ENCODE results near the gene SPATS2L.

Gene SPATS2L

DNA sequence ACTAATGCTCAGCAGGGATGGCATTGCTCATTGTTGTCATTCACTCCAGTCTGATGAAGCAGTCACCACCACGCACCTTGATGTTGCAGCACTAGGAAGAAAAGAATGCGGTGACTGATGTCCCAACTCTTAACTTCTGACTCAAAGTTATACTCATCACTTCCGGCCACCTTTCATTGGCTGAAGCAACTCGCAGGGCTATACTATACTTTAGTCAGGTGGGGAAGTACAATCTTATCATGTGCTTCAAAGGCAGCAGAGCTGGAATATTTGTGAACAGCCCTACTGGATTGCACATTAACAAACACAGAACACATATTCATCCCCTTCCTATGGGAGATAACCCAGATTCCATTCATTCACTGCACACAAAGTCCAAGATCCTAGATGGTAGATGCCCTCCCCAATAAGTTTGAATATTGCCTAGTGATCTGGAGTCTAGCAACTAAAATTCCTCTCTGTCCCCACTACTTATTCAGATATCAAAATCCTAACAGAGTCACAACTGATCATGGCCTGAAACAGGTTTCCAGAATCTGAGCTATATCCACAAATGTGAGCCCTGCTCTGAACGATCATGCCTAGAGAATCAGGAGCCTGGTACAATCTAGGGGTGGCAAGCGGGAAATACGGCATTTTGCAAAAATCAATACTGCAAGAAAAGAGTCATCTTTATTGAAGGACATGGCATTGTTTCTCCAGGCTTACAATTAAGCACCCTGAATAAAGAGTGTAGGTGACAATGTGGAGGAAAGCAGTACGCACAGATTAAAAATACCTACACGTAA is 3.4 kb upstream of the SPATS2L start:
- H3K36me3 Mint-ChIP-seq (ENCODE audit: low read depth), result no peaks in the 10 kb centered on the region
- no peak overlapping the region for H3K4me3 Mint-ChIP-seq
- no peaks in the 10 kb centered on the region for H3K9me3 Mint-ChIP-seq
- peaks cover 20% of the 10 kb centered on the region for H3K27me3 Mint-ChIP-seq
- ATAC-seq (no peak), DNase-seq (no peak)
- no peak overlapping the region for H3K27ac Mint-ChIP-seq
- peaks cover 12% of the 10 kb centered on the region for H3K4me1 Mint-ChIP-seq

DNA sequence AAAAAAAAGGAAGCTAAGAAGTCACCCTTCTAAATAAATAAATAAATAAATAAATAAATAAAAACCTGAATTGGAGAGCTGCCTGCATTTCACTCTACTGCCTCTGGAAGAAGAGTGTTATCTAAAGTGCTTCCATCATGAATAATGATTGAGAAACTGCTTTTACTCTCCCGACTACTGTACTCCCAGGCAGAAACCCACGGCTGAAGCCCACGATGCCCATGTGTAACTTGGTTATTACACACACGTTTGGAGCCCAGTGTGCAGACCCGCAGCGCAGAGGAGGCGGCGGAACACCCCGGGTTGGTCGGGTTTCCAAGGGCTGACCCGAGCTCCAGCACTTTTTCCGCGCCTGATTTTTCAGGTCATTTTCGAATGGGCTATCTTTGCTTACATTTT is 697 bp upstream of the SPATS2L start:
- Mint-ChIP-seq H3K27ac (peak overlapping the region; percentile 73), H3K4me3 (peak overlapping the region; percentile 86), H3K4me1 (peaks cover 13% of the 10 kb centered on the region), H3K9me3 (no peaks in the 10 kb centered on the region), H3K36me3 (ENCODE audit: low read depth) (no peaks in the 10 kb centered on the region), H3K27me3 (peaks cover 39% of the 10 kb centered on the region)
- peak; percentile 5 for DNase-seq
- no peak for ATAC-seq

DNA sequence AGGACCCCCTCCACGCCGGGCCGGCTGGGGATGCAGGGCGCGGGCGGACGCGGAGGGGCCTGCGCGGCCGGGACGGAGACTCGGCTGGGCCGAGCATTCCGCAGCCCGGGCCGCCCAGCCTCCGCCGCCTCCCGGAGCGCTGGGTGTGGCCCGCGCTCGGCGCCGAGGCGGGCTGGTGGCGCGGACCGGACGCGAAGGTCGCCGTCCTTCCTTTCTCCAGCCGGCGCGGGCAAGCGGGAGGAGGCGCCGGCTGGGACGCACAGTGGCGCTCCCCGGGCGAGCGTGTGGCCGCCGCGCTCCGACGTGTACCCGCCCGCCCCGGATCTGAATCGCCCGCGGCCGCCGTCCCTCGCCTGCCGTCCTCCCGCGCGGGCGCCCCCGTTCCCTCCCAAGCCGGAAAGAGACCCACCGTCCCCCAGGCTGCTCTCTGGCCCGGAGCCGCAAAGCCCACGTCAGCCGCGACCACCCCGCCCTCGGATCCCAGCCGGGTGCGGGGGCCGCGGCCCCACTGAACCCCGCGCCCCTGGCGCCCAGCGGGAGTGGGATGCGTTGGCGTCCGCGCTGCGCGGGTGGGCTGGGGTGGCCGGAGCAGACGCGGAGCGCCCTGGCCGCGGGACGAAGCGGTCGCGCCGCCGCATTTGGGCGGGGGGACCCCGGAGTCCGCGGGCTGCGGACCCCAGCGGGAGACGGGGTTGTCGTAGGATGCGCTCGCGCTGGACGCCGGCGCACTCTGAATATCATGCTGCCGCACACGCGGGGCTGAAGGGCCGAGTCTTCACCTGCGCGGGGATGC is 634 bp downstream of the SPATS2L start:
- peaks cover 44% of the 10 kb centered on the region for H3K27me3 Mint-ChIP-seq
- peak; percentile 52 for ATAC-seq
- no peaks in the 10 kb centered on the region for H3K9me3 Mint-ChIP-seq
- peaks cover 13% of the 10 kb centered on the region for H3K4me1 Mint-ChIP-seq
- peak; percentile 34 for DNase-seq
- no peak overlapping the region for H3K27ac Mint-ChIP-seq
- H3K36me3 Mint-ChIP-seq (ENCODE audit: low read depth), result peaks cover 2% of the 10 kb centered on the region
- peak overlapping the region; percentile 76 for H3K4me3 Mint-ChIP-seq

DNA sequence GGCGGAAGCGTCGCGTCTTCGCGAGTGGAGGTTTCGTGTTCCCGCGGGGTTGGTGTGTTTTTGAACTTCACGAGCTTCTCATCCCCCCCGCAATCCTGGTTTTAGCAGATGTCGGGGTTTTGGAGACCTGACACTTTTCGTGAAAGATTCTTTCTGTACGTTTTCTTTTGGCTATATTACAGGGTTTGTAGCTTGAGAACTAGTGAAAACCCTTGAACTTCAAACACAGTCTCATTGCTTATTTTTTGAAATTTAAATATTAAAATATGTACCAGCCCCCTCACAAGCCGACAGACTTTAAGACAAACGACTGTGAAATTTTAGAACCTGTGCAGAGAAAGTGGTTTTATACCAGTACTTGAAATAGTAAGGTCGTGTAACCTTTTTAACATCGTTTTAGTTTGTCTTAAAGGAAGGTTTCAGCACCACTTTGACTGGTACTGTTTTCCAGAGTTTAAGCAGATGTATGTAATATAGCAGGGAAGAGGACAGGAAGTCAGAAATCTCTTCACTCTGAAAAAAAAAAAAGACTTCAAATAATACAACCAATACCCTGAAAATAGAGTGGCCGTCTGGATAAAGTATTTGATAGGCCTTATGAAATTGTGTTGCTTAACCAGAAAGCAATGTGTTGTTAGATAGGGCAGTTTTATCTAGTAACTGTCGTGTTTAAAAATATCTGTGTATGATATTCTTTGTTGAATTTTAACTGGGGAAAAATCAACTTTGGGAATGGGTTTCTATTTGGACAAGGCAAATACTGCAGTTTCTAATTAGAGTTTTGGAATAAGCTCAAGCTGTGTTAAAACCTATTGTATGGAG is 1.4 kb downstream of the SPATS2L start:
- peaks cover 2% of the 10 kb centered on the region for H3K36me3 Mint-ChIP-seq (ENCODE audit: low read depth)
- no peak overlapping the region for H3K27ac Mint-ChIP-seq
- peaks cover 13% of the 10 kb centered on the region for H3K4me1 Mint-ChIP-seq
- DNase-seq (no peak), ATAC-seq (no peak)
- no peaks in the 10 kb centered on the region for H3K9me3 Mint-ChIP-seq
- H3K4me3 Mint-ChIP-seq, result peak overlapping the region; percentile 76
- peaks cover 38% of the 10 kb centered on the region for H3K27me3 Mint-ChIP-seq

DNA sequence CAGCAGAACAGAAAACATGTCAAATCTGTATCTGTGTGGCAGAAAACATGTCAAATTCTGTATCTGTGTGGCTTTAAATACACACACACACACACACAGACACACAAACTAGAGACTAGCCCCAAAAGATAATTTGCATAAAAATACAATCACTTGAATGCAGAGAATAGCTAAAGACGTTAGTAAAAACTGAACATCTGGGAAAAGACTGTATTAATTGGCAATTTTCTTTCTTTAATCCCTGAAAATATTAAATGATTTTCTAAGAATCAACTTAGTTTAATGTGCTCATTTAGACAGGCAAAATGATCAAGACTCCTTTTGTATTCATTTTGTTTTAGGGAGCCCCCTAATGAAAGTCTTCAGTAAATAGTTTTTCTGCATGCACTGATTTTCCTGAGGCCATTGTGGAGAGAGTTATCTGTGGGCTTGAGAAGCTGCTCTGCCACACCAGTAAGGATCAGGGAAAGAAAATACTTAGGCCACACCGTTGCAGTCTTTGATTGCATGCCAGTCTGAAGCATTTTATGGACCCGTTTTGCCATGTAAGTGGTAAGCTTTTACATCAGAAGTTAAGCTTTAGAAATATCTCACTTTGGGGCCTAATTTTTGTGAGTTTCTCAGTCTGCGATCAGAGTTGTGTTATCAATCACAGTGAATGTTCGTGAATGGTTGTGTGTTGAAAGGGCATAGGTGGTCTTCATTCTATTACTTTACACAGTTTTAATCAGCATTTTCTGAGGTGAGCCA is 2.2 kb downstream of the SPATS2L start:
- H3K36me3 Mint-ChIP-seq (ENCODE audit: low read depth), result peaks cover 2% of the 10 kb centered on the region
- peaks cover 13% of the 10 kb centered on the region for H3K4me1 Mint-ChIP-seq
- H3K4me3 Mint-ChIP-seq, result peak overlapping the region; percentile 76
- no peak overlapping the region for H3K27ac Mint-ChIP-seq
- ATAC-seq (no peak), DNase-seq (no peak)
- H3K27me3 Mint-ChIP-seq, result peaks cover 41% of the 10 kb centered on the region
- no peaks in the 10 kb centered on the region for H3K9me3 Mint-ChIP-seq

DNA sequence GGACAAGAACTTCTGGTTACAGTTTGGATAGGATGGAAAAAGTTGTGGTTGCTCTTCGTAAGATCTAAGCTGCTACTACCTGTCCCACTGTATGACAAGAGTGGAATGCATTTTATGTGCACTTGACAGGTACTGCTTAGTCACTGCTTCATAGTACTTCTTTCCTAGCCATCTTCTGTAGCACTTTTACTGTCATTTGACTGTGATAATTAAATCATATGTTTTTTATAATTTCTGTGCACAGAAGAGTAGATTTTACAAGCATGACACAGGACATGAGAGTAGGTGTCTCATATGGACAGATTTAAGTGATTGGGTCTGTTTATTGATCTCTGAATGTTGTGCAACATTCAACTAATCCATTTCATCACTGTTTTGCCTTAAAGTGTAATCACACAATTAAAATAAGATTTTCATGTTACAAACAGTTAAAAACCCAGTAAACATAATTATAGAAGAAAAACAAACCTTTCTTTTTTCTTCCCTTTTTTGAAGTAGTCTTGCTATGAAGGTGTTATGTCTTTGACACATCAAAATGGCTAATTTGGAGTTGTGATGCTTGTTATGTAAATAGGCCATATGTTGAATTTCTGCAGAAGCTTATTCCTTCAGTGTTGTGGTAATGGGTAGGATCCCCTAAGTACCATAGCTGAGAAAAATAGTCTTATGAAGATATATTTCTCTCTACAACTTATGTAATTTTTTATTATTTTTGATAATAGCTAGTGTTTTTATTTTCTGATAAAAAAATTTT is 3.0 kb downstream of the SPATS2L start:
- Mint-ChIP-seq H3K4me1 (peaks cover 13% of the 10 kb centered on the region), H3K27ac (no peak overlapping the region), H3K36me3 (ENCODE audit: low read depth) (peaks cover 2% of the 10 kb centered on the region), H3K4me3 (no peak overlapping the region), H3K27me3 (peaks cover 41% of the 10 kb centered on the region), H3K9me3 (no peaks in the 10 kb centered on the region)
- ATAC-seq (no peak), DNase-seq (no peak)

DNA sequence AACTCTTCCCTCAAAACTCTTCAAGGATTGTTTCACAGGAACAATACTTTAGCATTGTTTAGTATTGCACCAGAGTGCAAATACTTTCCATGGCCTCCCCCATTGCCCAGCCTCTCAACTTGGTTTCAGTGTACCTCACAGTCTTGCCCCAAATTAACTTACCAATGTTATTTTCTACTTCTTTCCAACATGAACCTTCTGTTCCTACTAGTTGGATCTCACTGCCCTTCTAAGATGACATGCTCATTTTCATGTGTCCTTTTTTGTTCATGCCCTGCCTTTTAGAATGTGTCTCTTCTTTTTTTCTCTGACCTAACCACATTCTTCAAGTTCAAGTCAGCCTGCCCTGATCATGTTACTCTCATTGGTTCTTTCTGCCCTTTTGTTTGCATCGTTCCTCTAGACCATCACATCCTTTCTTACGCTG is 4.1 kb downstream of the SPATS2L start:
- Mint-ChIP-seq H3K27ac (no peak overlapping the region), H3K36me3 (ENCODE audit: low read depth) (peaks cover 2% of the 10 kb centered on the region), H3K4me1 (peaks cover 12% of the 10 kb centered on the region), H3K9me3 (no peaks in the 10 kb centered on the region), H3K4me3 (no peak overlapping the region), H3K27me3 (peaks cover 41% of the 10 kb centered on the region)
- no peak for DNase-seq
- ATAC-seq, result no peak

DNA sequence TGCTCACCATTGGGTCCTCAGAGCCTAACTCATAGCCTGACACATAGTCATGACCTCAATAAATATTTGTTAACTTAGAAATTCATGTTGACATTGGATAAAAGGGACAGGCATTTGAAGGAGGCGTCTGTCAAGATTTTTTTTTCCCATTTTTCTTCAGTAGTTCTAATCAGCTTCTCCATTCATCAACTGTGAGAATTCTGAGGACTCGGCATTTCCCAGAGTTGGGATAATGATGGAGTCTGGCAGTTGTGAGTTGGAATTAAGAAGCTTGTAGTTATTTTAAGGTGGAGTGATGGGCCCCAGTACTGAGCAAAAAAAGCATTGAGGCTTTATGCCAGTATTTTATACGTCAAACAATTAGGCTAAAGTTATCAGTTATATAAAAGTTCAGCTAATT is 4.6 kb downstream of the SPATS2L start:
- H3K4me3 Mint-ChIP-seq, result no peak overlapping the region
- H3K4me1 Mint-ChIP-seq, result peaks cover 8% of the 10 kb centered on the region
- peaks cover 37% of the 10 kb centered on the region for H3K27me3 Mint-ChIP-seq
- no peaks in the 10 kb centered on the region for H3K9me3 Mint-ChIP-seq
- no peak overlapping the region for H3K27ac Mint-ChIP-seq
- ATAC-seq, result no peak
- DNase-seq, result no peak
- H3K36me3 Mint-ChIP-seq (ENCODE audit: low read depth), result peaks cover 2% of the 10 kb centered on the region

DNA sequence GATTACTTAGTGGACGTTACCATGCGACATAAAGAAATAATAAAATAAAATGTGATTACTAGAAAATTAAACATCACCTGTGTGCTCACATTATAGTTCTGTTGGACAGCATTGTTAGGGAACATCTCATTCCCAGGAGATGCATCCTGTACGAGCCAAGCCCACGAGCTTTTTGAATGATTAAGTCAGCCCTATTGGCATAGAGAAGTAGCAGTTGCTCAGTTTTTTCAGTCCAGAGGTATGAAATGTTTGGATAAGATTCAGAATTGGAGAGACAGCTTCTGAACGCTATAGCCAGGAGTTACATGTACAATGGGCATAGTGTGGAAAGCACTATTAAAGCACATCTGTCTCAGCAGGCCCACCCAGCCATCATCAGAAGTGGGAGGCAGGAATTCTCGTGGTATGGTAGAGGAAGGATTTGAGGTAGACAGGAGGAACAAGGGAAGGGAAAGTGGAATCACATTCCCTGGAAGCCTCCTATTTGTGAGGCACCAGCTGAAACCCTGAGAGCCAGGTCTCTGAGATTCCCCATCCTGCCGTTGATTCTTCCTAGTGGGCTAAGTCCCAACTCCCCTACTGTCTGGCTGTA is 8.6 kb downstream of the SPATS2L start:
- Mint-ChIP-seq H3K4me3 (no peak overlapping the region), H3K9me3 (no peaks in the 10 kb centered on the region), H3K27ac (no peak overlapping the region), H3K36me3 (ENCODE audit: low read depth) (peaks cover 2% of the 10 kb centered on the region), H3K4me1 (peaks cover 2% of the 10 kb centered on the region), H3K27me3 (peaks cover 15% of the 10 kb centered on the region)
- ATAC-seq, result no peak
- DNase-seq, result no peak

DNA sequence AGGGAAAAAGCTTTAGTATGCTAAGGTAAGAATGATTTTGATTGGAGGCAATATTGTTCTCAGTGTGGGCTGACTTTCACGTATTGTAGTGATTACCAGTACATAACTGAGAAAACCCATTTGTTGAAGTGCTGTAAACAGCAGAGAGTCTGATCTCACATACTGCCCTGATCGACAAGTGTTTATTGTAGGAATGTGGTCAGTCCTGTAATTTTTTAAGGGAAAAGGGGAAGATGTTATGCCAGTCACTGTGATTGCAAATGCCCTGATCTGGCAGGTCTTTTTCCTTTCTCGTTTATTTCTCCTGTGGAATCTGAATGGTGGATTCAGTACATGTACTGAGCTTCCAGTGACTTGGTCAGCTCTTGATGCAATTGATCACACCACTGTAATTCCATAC is 11.5 kb downstream of the SPATS2L start:
- DNase-seq (no peak), ATAC-seq (no peak)
- no peak overlapping the region for H3K27ac Mint-ChIP-seq
- H3K27me3 Mint-ChIP-seq, result peaks cover 3% of the 10 kb centered on the region
- no peak overlapping the region for H3K4me3 Mint-ChIP-seq
- no peaks in the 10 kb centered on the region for H3K9me3 Mint-ChIP-seq
- peaks cover 14% of the 10 kb centered on the region for H3K4me1 Mint-ChIP-seq
- H3K36me3 Mint-ChIP-seq (ENCODE audit: low read depth), result no peaks in the 10 kb centered on the region

DNA sequence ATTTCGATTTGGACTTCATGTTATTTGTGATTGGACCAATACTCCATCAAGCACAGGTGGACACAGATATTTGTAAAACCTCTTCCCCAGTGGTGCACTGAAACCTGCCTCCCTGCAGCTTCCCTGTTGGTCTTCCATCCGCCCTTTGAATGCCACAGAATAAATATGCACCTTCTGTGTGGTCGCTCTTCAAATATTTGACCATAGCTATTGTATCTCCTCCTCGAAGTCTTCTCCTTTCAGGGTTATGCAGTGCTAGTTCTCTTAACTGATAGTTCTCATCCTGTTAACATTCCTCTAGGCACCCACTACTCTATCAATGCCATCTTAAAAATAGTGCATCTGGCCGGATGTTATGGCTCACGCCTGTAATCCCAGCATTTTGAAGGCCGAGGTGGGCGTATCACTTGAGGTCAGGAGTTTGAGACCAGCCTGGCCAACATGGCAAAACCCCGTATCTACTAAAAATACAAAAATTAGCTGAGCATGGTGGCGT is 12.5 kb downstream of the SPATS2L start:
- Mint-ChIP-seq H3K9me3 (no peaks in the 10 kb centered on the region), H3K27ac (no peak overlapping the region), H3K27me3 (no peaks in the 10 kb centered on the region), H3K4me3 (no peak overlapping the region), H3K36me3 (ENCODE audit: low read depth) (no peaks in the 10 kb centered on the region), H3K4me1 (peaks cover 14% of the 10 kb centered on the region)
- DNase-seq, result no peak
- ATAC-seq, result no peak

DNA sequence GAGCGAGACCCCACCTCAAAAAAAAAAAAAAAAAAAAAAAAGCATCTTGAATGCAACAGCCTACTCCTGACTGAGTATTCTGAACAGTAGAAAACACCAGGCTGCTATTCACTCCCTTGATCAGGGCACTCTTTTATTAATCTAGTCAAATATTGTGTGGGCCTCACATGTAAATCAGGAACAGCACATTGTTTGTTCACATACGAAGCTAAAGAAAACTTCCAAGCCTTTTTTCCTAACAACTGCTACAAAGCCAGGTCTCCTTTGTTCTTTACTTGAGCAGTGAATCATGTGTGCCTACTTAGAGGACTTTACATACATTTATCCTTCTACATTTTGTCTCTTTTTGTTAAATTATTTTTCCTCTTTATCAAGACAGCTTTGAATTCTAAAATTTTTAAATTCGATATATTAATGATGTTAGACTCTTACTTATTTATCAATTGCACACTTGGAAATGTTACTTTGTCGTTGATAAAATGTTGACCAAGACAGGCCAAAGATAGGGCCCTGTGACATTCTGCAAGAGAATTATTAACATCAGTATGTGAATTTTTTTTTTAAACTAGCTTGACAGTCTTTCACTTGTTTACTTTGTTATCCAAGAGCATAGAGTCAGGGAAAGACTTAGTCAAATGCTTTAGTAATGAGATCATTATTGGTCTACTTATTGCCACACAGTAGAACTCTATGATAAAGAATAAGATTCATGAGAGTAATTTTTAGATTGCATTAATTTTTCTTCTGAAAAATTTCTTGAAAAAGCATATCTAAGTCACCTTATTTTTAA is 13.2 kb downstream of the SPATS2L start:
- Mint-ChIP-seq H3K9me3 (no peaks in the 10 kb centered on the region), H3K36me3 (ENCODE audit: low read depth) (no peaks in the 10 kb centered on the region), H3K4me1 (peaks cover 14% of the 10 kb centered on the region), H3K4me3 (no peak overlapping the region), H3K27me3 (no peaks in the 10 kb centered on the region), H3K27ac (no peak overlapping the region)
- DNase-seq (no peak), ATAC-seq (no peak)
